Tibial nerve (tissue), 4 donors: ENCODE data around the gene ZNF98.

Source experiments
- CTCF ChIP-seq, 5 experiments: fragments of 200-600 bp in 3 of 5; fragments of 450-650 bp in 2 of 5; sonication (generic) in 3 of 5; IDR thresholded peaks; one replicate each; pipeline ENCODE4 v1.5.1; 2016 to 2019; ENCODE audit warnings: antibody characterized with exemption in 5 of 5, mild to moderate bottlenecking in 3 of 5, moderate library complexity in 2 of 5
- EP300 ChIP-seq, 2 donors: sonication (generic); formaldehyde crosslinking; IDR thresholded peaks; one replicate each; pipeline ENCODE4 v1.6.1; 2017; ENCODE audit warnings: antibody characterized with exemption in 2 of 2, mild to moderate bottlenecking in 1 of 2

GRCh38 chr19:22427547-22427946, 5.4 kb upstream of the ZNF98 start:
- TF ChIP-seq EP300 (IDR thresholded peaks at IDR 0.05) (no peak), CTCF (IDR thresholded peaks at IDR 0.05) (no peak)
